SU-DHL-6 (cell line): ENCODE results near the gene PRKAR1B.
"Not testable (repeated sequence)": the region's sequence is repeated elsewhere in the genome, so short reads cannot be mapped to it uniquely, and the experiment has no call there.

ENCODE experiments used
- H2AFZ ChIP-seq: fragments of 200-600 bp; sonication (generic); 2 replicates; pipeline ENCODE4 v1.6.1; 2014; ENCODE audit warnings: low read depth, mild to moderate bottlenecking, moderate library complexity, mixed read lengths, antibody characterized with exemption, low read length; ENCODE audit not compliant: severe bottlenecking
- H3F3A ChIP-seq: fragments of 200-600 bp; shearing (Covaris generic); 2 replicates; pipeline ENCODE4 v1.6.0; 2016; ENCODE audit warnings: antibody characterized with exemption, mild to moderate bottlenecking; ENCODE audit not compliant: insufficient read depth
- H3K27ac ChIP-seq: fragments of 200-600 bp; sonication (generic); 2 replicates; pipeline ENCODE4 v1.5.1; 2016; ENCODE audit warnings: low read depth, mild to moderate bottlenecking, low read length, moderate library complexity, mixed read lengths
- H3K27me3 ChIP-seq: fragments of 200-600 bp; sonication (generic), shearing (Covaris generic); 2 replicates; pipeline ENCODE4 v1.6.0; 2014; ENCODE audit warnings: mild to moderate bottlenecking, low read length
- H3K36me3 ChIP-seq: fragments of 200-600 bp; sonication (generic); 2 replicates; pipeline ENCODE4 v1.6.1; 2014; ENCODE audit warnings: mild to moderate bottlenecking, low read length, mixed read lengths
- H3K4me2 ChIP-seq: fragments of 300-600, 200-600 bp; shearing (Covaris generic), sonication (generic); 2 replicates; pipeline ENCODE4 v1.6.0; 2014; ENCODE audit warnings: low read length, low read depth, mild to moderate bottlenecking; ENCODE audit not compliant: poor library complexity, severe bottlenecking
- H3K4me3 ChIP-seq: fragments of 200-600 bp; sonication (generic); 2 replicates; pipeline ENCODE4 v1.5.1; 2014; ENCODE audit warnings: antibody characterized with exemption, low read length, mild to moderate bottlenecking, mixed read lengths; ENCODE audit not compliant: insufficient read depth, poor library complexity, severe bottlenecking
- H3K79me2 ChIP-seq: fragments of 200-600 bp; sonication (generic); 2 replicates; pipeline ENCODE4 v1.6.1; 2014; ENCODE audit warnings: mild to moderate bottlenecking, low read length, moderate library complexity; ENCODE audit not compliant: insufficient read depth
- H3K9ac ChIP-seq: fragments of 200-600 bp; sonication (generic); 2 replicates; pipeline ENCODE4 v1.7.0; 2014; ENCODE audit warnings: mild to moderate bottlenecking, low read length
- H3K9me2 ChIP-seq: fragments of 200-600 bp; sonication (generic); replicated peaks from 2 replicates; pipeline ENCODE4 v1.6.1; 2014; ENCODE audit warnings: low read length; ENCODE audit not compliant: insufficient read depth
- H3K9me3 ChIP-seq: fragments of 200-600 bp; sonication (generic); 2 replicates; pipeline ENCODE4 v1.6.1; 2014; ENCODE audit warnings: low read length, mixed read lengths; ENCODE audit not compliant: insufficient read depth
- H4K20me1 ChIP-seq: fragments of 200-600 bp; sonication (generic); 2 replicates; pipeline ENCODE4 v1.6.1; 2014; ENCODE audit warnings: low read depth, mild to moderate bottlenecking, antibody characterized with exemption, low read length, moderate library complexity, mixed read lengths
- CTCF ChIP-seq: fragments of 200-600 bp; sonication (generic); IDR thresholded peaks from one replicate; pipeline ENCODE4 v1.5.1; 2017; ENCODE audit warnings: antibody characterized with exemption, mild to moderate bottlenecking, low read length, moderate library complexity; ENCODE audit not compliant: insufficient read depth, poor library complexity, severe bottlenecking
- EZH2phosphoT487 ChIP-seq: fragments of 200-600 bp; sonication (generic), shearing (Covaris generic); conservative IDR thresholded peaks from 2 replicates; pipeline ENCODE4 v1.6.1; 2018; ENCODE audit warnings: mild to moderate bottlenecking, antibody characterized with exemption, low read length, moderate library complexity, mixed read lengths

The PRKAR1B gene

GRCh38 chr7:638256-639011 lies 88.6 kb downstream of the PRKAR1B start:
- no peaks in the 10 kb centered on the region for H3K36me3 ChIP-seq
- TF ChIP-seq CTCF (no peak), EZH2phosphoT487 (no peak)
- no peaks in the 10 kb centered on the region for H4K20me1 ChIP-seq
- no peak overlapping the region for H3K4me2 ChIP-seq
- H3K27ac ChIP-seq, result no peak overlapping the region
- H3K79me2 ChIP-seq, result no peaks in the 10 kb centered on the region
- no peak overlapping the region for H2AFZ ChIP-seq
- no peaks in the 10 kb centered on the region for H3K9me2 ChIP-seq
- H3K4me3 ChIP-seq, result no peak overlapping the region
- H3K27me3 ChIP-seq, result no peaks in the 10 kb centered on the region
- no peak overlapping the region for H3K9ac ChIP-seq
- H3K9me3 ChIP-seq, result no peaks in the 10 kb centered on the region
- H3F3A ChIP-seq, result no peaks in the 10 kb centered on the region

- Histone ChIP-seq H3K9me2 (no peaks in the 10 kb centered on the region), H3K27ac (no peak overlapping the region), H3F3A (no peaks in the 10 kb centered on the region), H4K20me1 (no peaks in the 10 kb centered on the region), H3K9ac (no peak overlapping the region), H3K27me3 (no peaks in the 10 kb centered on the region), H3K9me3 (no peaks in the 10 kb centered on the region), H3K79me2 (no peaks in the 10 kb centered on the region), H3K36me3 (no peaks in the 10 kb centered on the region), H2AFZ (no peak overlapping the region), H3K4me2 (no peak overlapping the region), H3K4me3 (no peak overlapping the region)
- TF ChIP-seq EZH2phosphoT487 (no peak), CTCF (no peak)
Measured at GRCh38 chr7:637826-638225, 89.3 kb downstream of the PRKAR1B start.

GRCh38 chr7:636396-636795 lies 90.7 kb downstream of the PRKAR1B start:
- Histone ChIP-seq H3K36me3 (no peaks in the 10 kb centered on the region), H3K27ac (no peak overlapping the region), H3K4me2 (no peak overlapping the region)

GRCh38 chr7:635687-636382 lies 91.2 kb downstream of the PRKAR1B start:
- not testable (repeated sequence) for H3K27me3 ChIP-seq, H3K36me3 ChIP-seq, H2AFZ ChIP-seq, H3K27ac ChIP-seq, H3K9me2 ChIP-seq, H3F3A ChIP-seq, H3K9me3 ChIP-seq, H3K4me3 ChIP-seq, H3K79me2 ChIP-seq, H4K20me1 ChIP-seq, H3K9ac ChIP-seq, H3K4me2 ChIP-seq

More at GRCh38 chr7:636396-636795, 90.7 kb downstream of the PRKAR1B start:
- H3K4me3 ChIP-seq, result no peak overlapping the region
- TF ChIP-seq CTCF (no peak), EZH2phosphoT487 (no peak)
- no peak overlapping the region for H2AFZ ChIP-seq
- no peaks in the 10 kb centered on the region for H3F3A ChIP-seq
- H3K79me2 ChIP-seq, result no peaks in the 10 kb centered on the region
- H3K9me2 ChIP-seq, result no peaks in the 10 kb centered on the region
- no peaks in the 10 kb centered on the region for H3K9me3 ChIP-seq
- H4K20me1 ChIP-seq, result no peaks in the 10 kb centered on the region
- no peaks in the 10 kb centered on the region for H3K27me3 ChIP-seq
- no peak overlapping the region for H3K9ac ChIP-seq
